SK-N-SH (cell line): Measurements from ENCODE around the gene FAM20B. TPM values are rescaled to one million over a fixed set of nuclear protein-coding genes. Genes with fewer than 3 reads are reported as not detected.

Source experiments
- CTCF ChIA-PET: fragments of 300-600, 350-600 bp; formaldehyde crosslinking; extraction: SDS; loops from one replicate; lab custom pipeline; 2021; lab: Yijun Ruan, JAX
- POLR2A ChIA-PET: fragments of 350-600 bp; sonication (Branson Sonifier 250); formaldehyde crosslinking; extraction: SDS; loops from one replicate; lab custom pipeline; 2020; ENCODE audit warnings: antibody characterized with exemption, inconsistent platforms; lab: Yijun Ruan, JAX
- DNase-seq: peaks from one replicate; pipeline ENCODE4 v3.0.0; 2012
- H2AFZ ChIP-seq: fragments of 200-600 bp; sonication (generic); 2 replicates; pipeline ENCODE4 v1.8.1; 2016; ENCODE audit warnings: antibody characterized with exemption, mild to moderate bottlenecking, low read depth
- H3F3A ChIP-seq: fragments of 200-600 bp; sonication (generic); replicated peaks from 2 replicates; pipeline ENCODE3; 2016; ENCODE audit warnings: antibody characterized with exemption, mild to moderate bottlenecking; ENCODE audit not compliant: insufficient read depth
- H3K27ac ChIP-seq, 2 experiments: fragments of 200-500 bp in 1 of 2; fragments of 200-600 bp in 1 of 2; sonication (Bioruptor generic) in 1 of 2; sonication (generic), shearing (Covaris generic) in 1 of 2; 2 replicates each; pipeline versions ENCODE4 v1.5.1 to v1.6.1; 2014 to 2016; ENCODE audit warnings: low read depth in 2 of 2, inconsistent platforms in 1 of 2, low read length in 1 of 2, mild to moderate bottlenecking in 1 of 2, mixed read lengths in 1 of 2
- H3K27me3 ChIP-seq: fragments of 200-600 bp; sonication (generic), shearing (Covaris generic); 2 replicates; pipeline ENCODE4 v1.6.1; 2016; ENCODE audit warnings: mixed run types; ENCODE audit not compliant: insufficient read depth
- H3K36me3 ChIP-seq, 2 experiments: fragments of 200-500 bp in 1 of 2; fragments of 200-600 bp in 1 of 2; sonication (Bioruptor generic) in 1 of 2; sonication (generic) in 1 of 2; replicated peaks in 1 of 2; 2 replicates each; pipeline versions ENCODE3 to v1.5.1; 2014 to 2016; ENCODE audit warnings: low read length in 1 of 2, mild to moderate bottlenecking in 1 of 2; ENCODE audit not compliant: insufficient read depth in 2 of 2, control insufficient read depth in 1 of 2
- H3K4me1 ChIP-seq, 2 experiments: fragments of 200-500 bp in 1 of 2; fragments of 200-600 bp in 1 of 2; sonication (Bioruptor generic) in 1 of 2; sonication (generic), shearing (Covaris generic) in 1 of 2; 2 replicates each; pipeline versions ENCODE4 v1.5.1 to v1.6.1; 2014 to 2016; ENCODE audit warnings: low read depth in 1 of 2, low read length in 1 of 2, mixed run types in 1 of 2; ENCODE audit not compliant: insufficient read depth in 2 of 2, control insufficient read depth in 1 of 2
- H3K4me2 ChIP-seq: fragments of 200-600 bp; sonication (generic), shearing (Covaris generic); 2 replicates; pipeline ENCODE4 v1.6.1; 2017; ENCODE audit warnings: mixed run types
- H3K4me3 ChIP-seq, 2 experiments: fragments of 200-500 bp in 1 of 2; fragments of 200-600 bp in 1 of 2; sonication (Bioruptor generic) in 1 of 2; sonication (generic), shearing (Covaris generic) in 1 of 2; 2 replicates each; pipeline versions ENCODE4 v1.5.1 to v1.8.1; 2014 to 2016; ENCODE audit warnings: low read depth in 2 of 2, inconsistent platforms in 1 of 2, low read length in 1 of 2, mild to moderate bottlenecking in 1 of 2, mixed read lengths in 1 of 2, moderate library complexity in 1 of 2
- H3K79me2 ChIP-seq: fragments of 200-600 bp; sonication (generic); 2 replicates; pipeline ENCODE4 v1.8.1; 2017; ENCODE audit warnings: mild to moderate bottlenecking; ENCODE audit not compliant: insufficient read depth
- H3K9ac ChIP-seq: fragments of 200-600 bp; sonication (generic); 2 replicates; pipeline ENCODE4 v1.6.1; 2017; ENCODE audit warnings: mixed run types
- H3K9me2 ChIP-seq: fragments of 200-600 bp; sonication (generic); 2 replicates; pipeline ENCODE4 v1.6.1; 2017; ENCODE audit warnings: mixed run types
- H3K9me3 ChIP-seq: fragments of 200-600 bp; sonication (generic); 2 replicates; pipeline ENCODE4 v1.6.1; 2017; ENCODE audit warnings: mixed run types, mild to moderate bottlenecking, moderate library complexity
- H4K20me1 ChIP-seq: fragments of 200-600 bp; sonication (generic); 2 replicates; pipeline ENCODE4 v1.6.1; 2017; ENCODE audit warnings: mild to moderate bottlenecking, mixed run types; ENCODE audit not compliant: insufficient read depth
- EP300 ChIP-seq, 2 experiments: IDR thresholded peaks; 2 replicates each; pipeline versions ENCODE4 v1.4.0 to v1.6.1; 2012; ENCODE audit warnings: borderline replicate concordance in 1 of 2, low read depth in 1 of 2, low read length in 1 of 2
- FOSL2 ChIP-seq: IDR thresholded peaks from 2 replicates; pipeline ENCODE4 v1.4.0; 2012; ENCODE audit warnings: low read depth, mild to moderate bottlenecking, moderate library complexity, borderline replicate concordance
- FOXJ3 ChIP-seq: sonication (generic); formaldehyde crosslinking; IDR thresholded peaks from 2 replicates; pipeline ENCODE4 v1.5.1; 2020; ENCODE audit warnings: mild to moderate bottlenecking, missing genetic modification reagents
- JUND ChIP-seq: IDR thresholded peaks from 2 replicates; pipeline ENCODE4 v1.4.0; 2012
- MEF2A ChIP-seq: IDR thresholded peaks from 2 replicates; pipeline ENCODE4 v1.4.0; 2012; ENCODE audit warnings: low read depth, borderline replicate concordance
- MXI1 ChIP-seq: IDR thresholded peaks from 2 replicates; pipeline ENCODE4 v1.6.1; 2012; ENCODE audit warnings: mild to moderate bottlenecking, low read depth, low read length, improper control_type of control experiment
- NFIC ChIP-seq: IDR thresholded peaks from 2 replicates; pipeline ENCODE4 v1.4.0; 2012; ENCODE audit warnings: borderline replicate concordance
- NRF1 ChIP-seq: IDR thresholded peaks from 2 replicates; pipeline ENCODE4 v1.6.1; 2012; ENCODE audit warnings: low read depth, mild to moderate bottlenecking, low read length
- RAD21 ChIP-seq: IDR thresholded peaks from 2 replicates; pipeline ENCODE4 v1.6.1; 2012; ENCODE audit warnings: mild to moderate bottlenecking, low read length
- RCOR1 ChIP-seq: fragments of 150-350 bp; IDR thresholded peaks from 2 replicates; pipeline ENCODE4 v1.6.1; 2017; ENCODE audit warnings: antibody characterized with exemption, low read length
- SIN3A ChIP-seq: IDR thresholded peaks from 2 replicates; pipeline ENCODE4 v1.6.1; 2012; ENCODE audit warnings: low read depth, mild to moderate bottlenecking, low read length, moderate library complexity, borderline replicate concordance
- TCF12 ChIP-seq: IDR thresholded peaks from 2 replicates; pipeline ENCODE4 v1.4.0; 2012
- YY1 ChIP-seq: IDR thresholded peaks from 2 replicates; pipeline ENCODE4 v1.4.0; 2012; ENCODE audit warnings: low read depth, mild to moderate bottlenecking
- WGBS: methylation state at CpG from one replicate; pipeline ENCODE4 v1.1.6; 2017; ENCODE audit warnings: low lambda C conversion rate; 5-methylcytosine and 5-hydroxymethylcytosine counted together
- polyA plus RNA-seq, 3 experiments: library from polyadenylated mRNA; depleted of rRNA; stranded (reverse); fragments of >200 nt; gene quantifications; 2 replicates each; pipeline ENCODE4 v1.2.3, GENCODE V29; 2012
- TF ChIP-seq, protein P1 (sequence below): fragments of 200-600 bp; sonication (generic); IDR thresholded peaks from 2 replicates; pipeline ENCODE4 v1.6.1; 2017; ENCODE audit warnings: antibody characterized with exemption, mild to moderate bottlenecking, moderate library complexity
- TF ChIP-seq, protein P2 (sequence below): IDR thresholded peaks from 2 replicates; pipeline ENCODE4 v1.4.0; 2012; ENCODE audit warnings: low read depth, borderline replicate concordance

The FAM20B gene
- polyA plus RNA-seq, 1 of the 3 experiments (the other 2 are of a cell fraction), result 14.9 TPM

DNA sequence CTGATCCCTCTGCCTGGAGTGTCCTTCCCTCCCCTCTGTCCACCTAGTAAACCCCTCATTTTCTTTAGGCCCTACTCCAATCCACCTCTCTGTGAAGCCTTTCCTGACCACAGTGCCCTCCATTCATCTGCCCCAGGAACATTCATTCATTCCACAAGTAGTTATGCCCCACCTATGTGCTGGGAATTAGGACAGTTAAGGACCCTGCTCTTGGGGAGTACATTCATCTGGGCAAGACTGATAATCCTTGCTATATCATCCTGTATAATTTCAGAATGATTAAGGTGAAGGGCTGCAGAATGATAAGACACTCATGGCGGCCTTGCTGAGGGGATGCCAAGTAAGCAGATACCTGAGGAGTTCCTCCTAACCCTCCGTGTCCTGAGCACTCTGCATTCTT is 10.3 kb upstream of the FAM20B start:
- no peak overlapping the region for H2AFZ ChIP-seq
- no peaks in the 10 kb centered on the region for H3K9me2 ChIP-seq
- no peaks in the 10 kb centered on the region for H3K36me3 ChIP-seq
- H3K9me3 ChIP-seq, result no peaks in the 10 kb centered on the region
- H3K4me3 ChIP-seq, result no peak overlapping the region
- no peak overlapping the region for H3K4me2 ChIP-seq
- H3K4me1 ChIP-seq, result peaks cover 8 to 14% of the 10 kb centered on the region in 2 experiments; a peak in 3 of 4 replicates
- H3F3A ChIP-seq, result peaks cover 4% of the 10 kb centered on the region
- ChIA-PET CTCF (interaction anchor here (0.9 to 2.3 kb wide), 3 partner anchors 12 to 483 kb away, joined by 3 to 13 read pairs (median 3); no protein-coding TSS in a partner anchor), POLR2A (no interaction called here)
- H3K27me3 ChIP-seq, result no peaks in the 10 kb centered on the region
- 88% methylated on average over 2 of the region's 2 CpGs for WGBS
- no peak overlapping the region for H3K9ac ChIP-seq
- no peaks in the 10 kb centered on the region for H4K20me1 ChIP-seq
- TF ChIP-seq TCF12 (no peak), SIN3A (no peak), EP300 (IDR thresholded peaks at IDR 0.05; ENCODE audit: borderline replicate concordance in 1 of 2, low read depth in 1 of 2, low read length in 1 of 2) (no peak), YY1 (no peak), MEF2A (no peak), NFIC (no peak), RCOR1 (no peak), JUND (no peak), FOSL2 (no peak), NRF1 (no peak), FOXJ3 (no peak), RAD21 (no peak), MXI1 (no peak)
- TF ChIP-seq, protein P1, sequence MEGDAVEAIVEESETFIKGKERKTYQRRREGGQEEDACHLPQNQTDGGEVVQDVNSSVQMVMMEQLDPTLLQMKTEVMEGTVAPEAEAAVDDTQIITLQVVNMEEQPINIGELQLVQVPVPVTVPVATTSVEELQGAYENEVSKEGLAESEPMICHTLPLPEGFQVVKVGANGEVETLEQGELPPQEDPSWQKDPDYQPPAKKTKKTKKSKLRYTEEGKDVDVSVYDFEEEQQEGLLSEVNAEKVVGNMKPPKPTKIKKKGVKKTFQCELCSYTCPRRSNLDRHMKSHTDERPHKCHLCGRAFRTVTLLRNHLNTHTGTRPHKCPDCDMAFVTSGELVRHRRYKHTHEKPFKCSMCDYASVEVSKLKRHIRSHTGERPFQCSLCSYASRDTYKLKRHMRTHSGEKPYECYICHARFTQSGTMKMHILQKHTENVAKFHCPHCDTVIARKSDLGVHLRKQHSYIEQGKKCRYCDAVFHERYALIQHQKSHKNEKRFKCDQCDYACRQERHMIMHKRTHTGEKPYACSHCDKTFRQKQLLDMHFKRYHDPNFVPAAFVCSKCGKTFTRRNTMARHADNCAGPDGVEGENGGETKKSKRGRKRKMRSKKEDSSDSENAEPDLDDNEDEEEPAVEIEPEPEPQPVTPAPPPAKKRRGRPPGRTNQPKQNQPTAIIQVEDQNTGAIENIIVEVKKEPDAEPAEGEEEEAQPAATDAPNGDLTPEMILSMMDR, result no peak
- TF ChIP-seq, protein P2, sequence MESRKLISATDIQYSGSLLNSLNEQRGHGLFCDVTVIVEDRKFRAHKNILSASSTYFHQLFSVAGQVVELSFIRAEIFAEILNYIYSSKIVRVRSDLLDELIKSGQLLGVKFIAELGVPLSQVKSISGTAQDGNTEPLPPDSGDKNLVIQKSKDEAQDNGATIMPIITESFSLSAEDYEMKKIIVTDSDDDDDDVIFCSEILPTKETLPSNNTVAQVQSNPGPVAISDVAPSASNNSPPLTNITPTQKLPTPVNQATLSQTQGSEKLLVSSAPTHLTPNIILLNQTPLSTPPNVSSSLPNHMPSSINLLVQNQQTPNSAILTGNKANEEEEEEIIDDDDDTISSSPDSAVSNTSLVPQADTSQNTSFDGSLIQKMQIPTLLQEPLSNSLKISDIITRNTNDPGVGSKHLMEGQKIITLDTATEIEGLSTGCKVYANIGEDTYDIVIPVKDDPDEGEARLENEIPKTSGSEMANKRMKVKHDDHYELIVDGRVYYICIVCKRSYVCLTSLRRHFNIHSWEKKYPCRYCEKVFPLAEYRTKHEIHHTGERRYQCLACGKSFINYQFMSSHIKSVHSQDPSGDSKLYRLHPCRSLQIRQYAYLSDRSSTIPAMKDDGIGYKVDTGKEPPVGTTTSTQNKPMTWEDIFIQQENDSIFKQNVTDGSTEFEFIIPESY, result no peak
- no peak for DNase-seq
- H3K27ac ChIP-seq, result no peak overlapping the region
- no peaks in the 10 kb centered on the region for H3K79me2 ChIP-seq
